IMR-90 (cell line): ENCODE data around the gene GCFC2. TPM values are rescaled to one million over a fixed set of nuclear protein-coding genes. Genes with fewer than 3 reads are reported as not detected.

Experiments used
- ATAC-seq: fragments of 200-7000 bp; cut with Tn5 transposase; 2 replicates; pipeline ENCODE4 v1.9.1; 2020; ENCODE audit warnings: low read depth, mild to moderate bottlenecking, moderate library complexity
- BruUV-seq: library from RNA; stranded (reverse); fragments of 400-500 nt; replicated peaks from 2 replicates; lab custom pipeline; 2021; lab: Mats Ljungman, UMichigan
- CTCF ChIA-PET: fragments of 300-600 bp; formaldehyde crosslinking; extraction: SDS; loops from one replicate; lab custom pipeline; 2021; ENCODE audit warnings: antibody characterized with exemption; lab: Yijun Ruan, JAX
- POLR2A ChIA-PET: fragments of 300-600 bp; sonication (Branson Sonifier 250); formaldehyde crosslinking; loops from one replicate; lab custom pipeline; 2022; ENCODE audit warnings: antibody characterized with exemption; ENCODE audit not compliant: unreplicated experiment; lab: Charles Lee
- DNase-seq: peaks from one replicate; pipeline ENCODE4 v3.0.0; 2013
- H2AFZ ChIP-seq: replicated peaks from 2 replicates; pipeline ENCODE3; 2013; ENCODE audit warnings: low read length, mild to moderate bottlenecking; ENCODE audit not compliant: poor library complexity
- H2AK5ac ChIP-seq: 2 replicates; pipeline ENCODE4 v1.6.1; 2013; ENCODE audit warnings: low read depth, low read length, inconsistent platforms
- H2AK9ac ChIP-seq: replicated peaks from 2 replicates; pipeline ENCODE3; 2013; ENCODE audit warnings: mild to moderate bottlenecking, low read depth, low read length, moderate library complexity; ENCODE audit not compliant: poor library complexity
- H2BK120ac ChIP-seq: 2 replicates; pipeline ENCODE4 v1.6.1; 2013; ENCODE audit warnings: low read depth, low read length, inconsistent platforms
- H2BK15ac ChIP-seq: 3 replicates; pipeline ENCODE4 v1.6.1; 2013; ENCODE audit warnings: low read depth, low read length, inconsistent platforms
- H2BK20ac ChIP-seq: 2 replicates; pipeline ENCODE4 v1.6.1; 2013; ENCODE audit warnings: low read depth, mild to moderate bottlenecking, inconsistent platforms, low read length, moderate library complexity
- H2BK5ac ChIP-seq: 2 replicates; pipeline ENCODE4 v1.6.1; 2013; ENCODE audit warnings: mild to moderate bottlenecking, low read depth, low read length, inconsistent platforms; ENCODE audit not compliant: poor library complexity, severe bottlenecking
- H3K14ac ChIP-seq: replicated peaks from 2 replicates; pipeline ENCODE4 v1.6.1; 2013; ENCODE audit warnings: low read depth, low read length, inconsistent platforms
- H3K18ac ChIP-seq: 2 replicates; pipeline ENCODE4 v1.6.1; 2013; ENCODE audit warnings: low read depth, low read length, control low read depth
- H3K23ac ChIP-seq: 2 replicates; pipeline ENCODE4 v1.6.1; 2013; ENCODE audit warnings: low read depth, low read length, inconsistent platforms
- H3K27ac ChIP-seq: 2 replicates; pipeline ENCODE4 v1.5.1; 2013; ENCODE audit warnings: mild to moderate bottlenecking, control low read depth, low read length; ENCODE audit not compliant: insufficient read depth
- H3K27me3 ChIP-seq: 2 replicates; pipeline ENCODE4 v1.6.1; 2013; ENCODE audit warnings: low read length; ENCODE audit not compliant: control insufficient read depth, insufficient read depth
- H3K36me3 ChIP-seq: 2 replicates; pipeline ENCODE4 v1.6.1; 2013; ENCODE audit warnings: low read length, mixed read lengths; ENCODE audit not compliant: control insufficient read depth, insufficient read depth
- H3K4ac ChIP-seq: 2 replicates; pipeline ENCODE4 v1.6.1; 2013; ENCODE audit warnings: low read depth, low read length, inconsistent platforms
- H3K4me1 ChIP-seq: 2 replicates; pipeline ENCODE4 v1.6.1; 2013; ENCODE audit warnings: low read length, mixed read lengths; ENCODE audit not compliant: control insufficient read depth, insufficient read depth
- H3K4me2 ChIP-seq: 2 replicates; pipeline ENCODE4 v1.6.1; 2013; ENCODE audit warnings: low read depth, mild to moderate bottlenecking, control low read depth, low read length, moderate library complexity
- H3K4me3 ChIP-seq: 2 replicates; pipeline ENCODE4 v1.5.1; 2013; ENCODE audit warnings: low read depth, mild to moderate bottlenecking, control low read depth, low read length, moderate library complexity; ENCODE audit not compliant: insufficient read depth
- H3K56ac ChIP-seq: 2 replicates; pipeline ENCODE4 v1.6.1; 2013; ENCODE audit warnings: low read length, inconsistent platforms; ENCODE audit not compliant: insufficient read depth; ENCODE audit errors: extremely low read depth
- H3K79me1 ChIP-seq, 2 experiments: 2 replicates each; pipeline ENCODE4 v1.6.1; 2013; ENCODE audit warnings: low read length in 2 of 2, inconsistent platforms in 1 of 2, low read depth in 1 of 2
- H3K9ac ChIP-seq: 2 replicates; pipeline ENCODE4 v1.6.1; 2013; ENCODE audit warnings: low read depth, low read length, control low read depth
- H3K9me1 ChIP-seq: 2 replicates; pipeline ENCODE4 v1.6.1; 2013; ENCODE audit warnings: low read length, inconsistent platforms; ENCODE audit not compliant: insufficient read depth
- H3K9me3 ChIP-seq: 2 replicates; pipeline ENCODE4 v1.6.1; 2013; ENCODE audit warnings: low read length; ENCODE audit not compliant: control insufficient read depth, insufficient read depth
- H4K20me1 ChIP-seq: 2 replicates; pipeline ENCODE4 v1.6.1; 2013; ENCODE audit warnings: low read length, inconsistent platforms; ENCODE audit not compliant: insufficient read depth
- H4K5ac ChIP-seq: 2 replicates; pipeline ENCODE4 v1.6.1; 2013; ENCODE audit warnings: mild to moderate bottlenecking, low read depth, low read length, control low read depth
- H4K8ac ChIP-seq, 2 experiments: 2 replicates each; pipeline ENCODE4 v1.6.1; 2013; ENCODE audit warnings: low read depth in 2 of 2, low read length in 2 of 2, control low read depth in 1 of 2, inconsistent platforms in 1 of 2
- H4K91ac ChIP-seq: 2 replicates; pipeline ENCODE4 v1.6.1; 2013; ENCODE audit warnings: low read depth, low read length, inconsistent platforms; ENCODE audit not compliant: insufficient read depth
- BHLHE40 ChIP-seq: fragments of 150-350 bp; IDR thresholded peaks from 2 replicates; pipeline ENCODE4 v1.6.1; 2016; ENCODE audit warnings: mild to moderate bottlenecking, low read depth, low read length
- CEBPB ChIP-seq: IDR thresholded peaks from 2 replicates; pipeline ENCODE4 v1.6.1; 2012; ENCODE audit warnings: low read depth, low read length, improper control_type of control experiment
- CHD1 ChIP-seq: IDR thresholded peaks from 2 replicates; pipeline ENCODE4 v1.6.1; 2012; ENCODE audit warnings: low read depth, low read length, improper control_type of control experiment
- CTCF ChIP-seq: conservative IDR thresholded peaks from 2 replicates; pipeline ENCODE4 v1.5.1; 2012; ENCODE audit warnings: mild to moderate bottlenecking, low read depth, low read length, improper control_type of control experiment
- ELK1 ChIP-seq: fragments of 150-350 bp; IDR thresholded peaks from 2 replicates; pipeline ENCODE4 v1.6.1; 2016; ENCODE audit warnings: low read depth, mild to moderate bottlenecking, low read length, moderate library complexity, borderline replicate concordance
- FOS ChIP-seq: fragments of 150-350 bp; IDR thresholded peaks from 2 replicates; pipeline ENCODE4 v1.6.1; 2016; ENCODE audit warnings: low read depth, low read length
- MAFK ChIP-seq: IDR thresholded peaks from 2 replicates; pipeline ENCODE4 v1.6.1; 2012; ENCODE audit warnings: low read depth, low read length, improper control_type of control experiment
- MAZ ChIP-seq: IDR thresholded peaks from 2 replicates; pipeline ENCODE4 v1.6.1; 2012; ENCODE audit warnings: low read depth, mild to moderate bottlenecking, low read length, improper control_type of control experiment, moderate library complexity, borderline replicate concordance
- MXI1 ChIP-seq: IDR thresholded peaks from 2 replicates; pipeline ENCODE4 v1.6.1; 2012; ENCODE audit warnings: low read depth, mild to moderate bottlenecking, low read length, moderate library complexity, borderline replicate concordance
- NFE2L2 ChIP-seq: fragments of 150-350 bp; IDR thresholded peaks from 2 replicates; pipeline ENCODE4 v1.6.1; 2016; ENCODE audit warnings: low read depth, mild to moderate bottlenecking, low read length
- POLR2A ChIP-seq: IDR thresholded peaks from 2 replicates; pipeline ENCODE4 v1.6.1; 2012; ENCODE audit warnings: mild to moderate bottlenecking, low read depth, low read length
- RAD21 ChIP-seq: IDR thresholded peaks from 2 replicates; pipeline ENCODE4 v1.6.1; 2012; ENCODE audit warnings: low read length, improper control_type of control experiment
- RCOR1 ChIP-seq: IDR thresholded peaks from 2 replicates; pipeline ENCODE4 v1.6.1; 2012; ENCODE audit warnings: mild to moderate bottlenecking, low read length, improper control_type of control experiment; ENCODE audit not compliant: insufficient replicate concordance
- RFX5 ChIP-seq: IDR thresholded peaks from 2 replicates; pipeline ENCODE4 v1.8.0; 2012; ENCODE audit warnings: low read depth, mild to moderate bottlenecking, low read length, moderate library complexity
- SMC3 ChIP-seq: fragments of 150-350 bp; IDR thresholded peaks from 2 replicates; pipeline ENCODE4 v1.6.1; 2016; ENCODE audit warnings: low read depth, mild to moderate bottlenecking, antibody characterized with exemption, low read length, moderate library complexity
- USF2 ChIP-seq: fragments of 150-350 bp; IDR thresholded peaks from 2 replicates; pipeline ENCODE4 v1.6.1; 2017; ENCODE audit warnings: mild to moderate bottlenecking, antibody characterized with exemption, low read length, low read depth
- WGBS, 2 experiments: methylation state at CpG; one replicate each; pipeline versions ENCODE4 v1.1.5 to v1.1.7; 2013; ENCODE audit warnings: missing lambda C conversion rate in 2 of 2; ENCODE audit not compliant: insufficient read length in 1 of 2; ENCODE audit errors: extremely low coverage in 2 of 2; 5-methylcytosine and 5-hydroxymethylcytosine counted together
- dilution Hi-C: fragments of 300-500 bp; cut with HindIII; formaldehyde crosslinking; loops from one replicate; pipeline ENCODE4 v1.14.3; 2018; ENCODE audit warnings: low sequenced_read_pairs; ENCODE audit not compliant: unreplicated experiment
- in situ Hi-C: fragments of 300-500 bp; cut with MboI; formaldehyde crosslinking; loops from 3 replicates; pipeline ENCODE4 v1.14.3; 2019; ENCODE audit warnings: low sequenced_read_pairs, inconsistent platforms, mixed read lengths
- intact Hi-C: fragments of 100-400 bp; cut with micrococcal nuclease; formaldehyde crosslinking; loops from 2 replicates; pipeline ENCODE4 v1.10.0; 2022
- polyA plus RNA-seq, 3 experiments: library from polyadenylated mRNA; depleted of rRNA; stranded (reverse); fragments of >200 nt; gene quantifications; 2 replicates each; pipeline ENCODE4 v1.2.3, GENCODE V29; 2012; ENCODE audit warnings: low replicate concordance in 1 of 3
- total RNA-seq: library from RNA; depleted of rRNA; stranded (reverse); fragments of >200 nt; gene quantifications from 2 replicates; pipeline ENCODE4 v1.2.3, GENCODE V29; 2012

The GCFC2 gene
- total and polyA plus RNA-seq, 2 of the 4 experiments (the other 2 are of a cell fraction), result 6.4 to 10.0 TPM

- no peak overlapping the region for H4K5ac ChIP-seq
- H4K8ac ChIP-seq, result no peak overlapping the region
- DNase-seq (peak; percentile 79), ATAC-seq (peak; percentile 100)
- TF ChIP-seq RAD21 (peak; percentile 99), RCOR1 (no peak), RFX5 (no peak), ELK1 (no peak), USF2 (peak; percentile 60), MAZ (no peak), CEBPB (0 out of 2 replicates have a peak, but pooled peaks have one; percentile 7), MXI1 (peak; percentile 86; the same call in 1 of the 2 replicates), BHLHE40 (no peak), SMC3 (peak; percentile 96), CHD1 (no peak), FOS (no peak), NFE2L2 (no peak), CTCF (peak; percentile 99), POLR2A (no peak), MAFK (no peak)
- no peaks in the 10 kb centered on the region for H3K79me1 ChIP-seq
- intact Hi-C loops (loop anchor here (1.0 to 5.0 kb wide), 2 partner anchors 37 to 147 kb away; no protein-coding TSS in a partner anchor), in situ Hi-C loops (no loop called here), dilution Hi-C loops (loop anchor here (25.0 kb wide), 1 partner anchor 178 kb away; no protein-coding TSS in a partner anchor)
- no peak overlapping the region for H3K9ac ChIP-seq
- no peak overlapping the region for H2BK5ac ChIP-seq
- ChIA-PET POLR2A (no interaction called here), CTCF (interaction anchor here (0.5 to 2.8 kb wide), 16 partner anchors 8 to 960 kb away, joined by 3 to 17 read pairs (median 4); no protein-coding TSS in a partner anchor)
- H3K14ac ChIP-seq, result no peak overlapping the region
- H3K4me1 ChIP-seq, result no peaks in the 10 kb centered on the region
- no peaks in the 10 kb centered on the region for H3K36me3 ChIP-seq
- no peaks in the 10 kb centered on the region for H4K20me1 ChIP-seq
- no peak overlapping the region for H2AK9ac ChIP-seq
- H2AK5ac ChIP-seq, result no peak overlapping the region
- no CpG with 5 or more reads among the region's 3 CpGs for WGBS, 2 experiments
- H3K27ac ChIP-seq, result no peak overlapping the region
- no peaks in the 10 kb centered on the region for H3K9me1 ChIP-seq
- H3K4me3 ChIP-seq, result no peak overlapping the region
- H3K56ac ChIP-seq, result no peak overlapping the region
- H3K4ac ChIP-seq, result no peak overlapping the region
- H3K23ac ChIP-seq, result no peak overlapping the region
- no peak overlapping the region for H2BK20ac ChIP-seq
- no peak overlapping the region for H3K18ac ChIP-seq
- H3K27me3 ChIP-seq, result peaks cover 13% of the 10 kb centered on the region
- no peak overlapping the region for H4K91ac ChIP-seq
- no peaks in the 10 kb centered on the region for H3K9me3 ChIP-seq
- BruUV-seq, result no TSS peak
- no peak overlapping the region for H2AFZ ChIP-seq
- no peak overlapping the region for H2BK15ac ChIP-seq
- H3K4me2 ChIP-seq, result no peak overlapping the region
- H2BK120ac ChIP-seq, result no peak overlapping the region
These were observed 70.0 kb downstream of the GCFC2 start for GRCh38 chr2:75640621-75641121.
